ENCODE results near the gene MAP2K7.

Gene MAP2K7

GRCh38 chr19:7867092-7867844 is 36.4 kb upstream of the MAP2K7 start:
- DNase-seq = no peak

GRCh38 chr19:7868326-7868670 is 35.4 kb upstream of the MAP2K7 start:
- no peak for DNase-seq

GRCh38 chr19:7868671-7869452 is 34.8 kb upstream of the MAP2K7 start:
- no peak for DNase-seq

GRCh38 chr19:7869453-7869909 is 34.2 kb upstream of the MAP2K7 start:
- DNase-seq = no peak

- DNase-seq = no peak
These were observed 33.7 kb upstream of the MAP2K7 start for GRCh38 chr19:7869910-7870511.

GRCh38 chr19:7870571-7871436 is 32.9 kb upstream of the MAP2K7 start:
- DNase-seq = no peak

GRCh38 chr19:7871437-7872305 is 32.0 kb upstream of the MAP2K7 start:
- peak; percentile 20 for DNase-seq

- no peak for DNase-seq
These were observed 31.1 kb upstream of the MAP2K7 start for GRCh38 chr19:7872306-7873204.

GRCh38 chr19:7873304-7874075 is 30.2 kb upstream of the MAP2K7 start:
- DNase-seq = no peak

GRCh38 chr19:7874076-7874896 is 29.4 kb upstream of the MAP2K7 start, which contains the start of gene PRR36:
Gene PRR36, minus strand, starts transcription at chr19:7874390. Its CDS starts 701 bp downstream, at chr19:7873689.
- peak; percentile 80 for DNase-seq

- no peak for DNase-seq
These were observed 28.8 kb upstream of the MAP2K7 start for GRCh38 chr19:7874897-7875273.

- DNase-seq = no peak
These were observed 26.3 kb upstream of the MAP2K7 start for GRCh38 chr19:7877249-7877836.

- DNase-seq = no peak
These were observed 24.4 kb upstream of the MAP2K7 start for GRCh38 chr19:7879111-7879807.

- DNase-seq = no peak
These were observed 23.8 kb upstream of the MAP2K7 start for GRCh38 chr19:7879836-7880235.

GRCh38 chr19:7881910-7882309 is 21.8 kb upstream of the MAP2K7 start:
- DNase-seq = no peak

- DNase-seq = no peak
These were observed 20.6 kb upstream of the MAP2K7 start for GRCh38 chr19:7883105-7883504.

GRCh38 chr19:7883796-7884570 is 19.7 kb upstream of the MAP2K7 start:
- DNase-seq = no peak

Measured in NCI-H2227 treated with DMSO at 0.1 percent for 48 hours (cell line).